Measurements from ENCODE around the gene RHBDL3.

DNA sequence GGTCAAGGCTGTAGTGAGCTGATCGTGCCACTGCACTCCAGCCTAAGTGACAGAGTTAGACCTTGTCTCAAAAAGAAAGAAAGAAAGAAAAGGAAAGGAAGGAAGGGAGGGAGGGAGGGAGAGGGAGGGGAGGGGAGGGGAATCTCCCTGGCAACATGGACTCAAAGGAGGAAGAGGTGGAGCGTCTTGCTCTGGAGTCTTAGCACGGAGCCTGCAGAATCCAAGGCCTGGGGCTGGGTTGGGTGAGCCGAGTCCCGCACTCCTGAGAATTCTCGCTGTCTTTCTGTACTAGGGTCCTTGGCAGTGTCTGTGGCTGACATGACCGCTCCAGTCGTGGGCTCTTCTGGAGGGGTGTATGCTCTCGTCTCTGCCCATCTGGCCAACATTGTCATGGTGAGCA, 39.4 kb downstream of the RHBDL3 start:
- TF ChIP-seq, protein P1, sequence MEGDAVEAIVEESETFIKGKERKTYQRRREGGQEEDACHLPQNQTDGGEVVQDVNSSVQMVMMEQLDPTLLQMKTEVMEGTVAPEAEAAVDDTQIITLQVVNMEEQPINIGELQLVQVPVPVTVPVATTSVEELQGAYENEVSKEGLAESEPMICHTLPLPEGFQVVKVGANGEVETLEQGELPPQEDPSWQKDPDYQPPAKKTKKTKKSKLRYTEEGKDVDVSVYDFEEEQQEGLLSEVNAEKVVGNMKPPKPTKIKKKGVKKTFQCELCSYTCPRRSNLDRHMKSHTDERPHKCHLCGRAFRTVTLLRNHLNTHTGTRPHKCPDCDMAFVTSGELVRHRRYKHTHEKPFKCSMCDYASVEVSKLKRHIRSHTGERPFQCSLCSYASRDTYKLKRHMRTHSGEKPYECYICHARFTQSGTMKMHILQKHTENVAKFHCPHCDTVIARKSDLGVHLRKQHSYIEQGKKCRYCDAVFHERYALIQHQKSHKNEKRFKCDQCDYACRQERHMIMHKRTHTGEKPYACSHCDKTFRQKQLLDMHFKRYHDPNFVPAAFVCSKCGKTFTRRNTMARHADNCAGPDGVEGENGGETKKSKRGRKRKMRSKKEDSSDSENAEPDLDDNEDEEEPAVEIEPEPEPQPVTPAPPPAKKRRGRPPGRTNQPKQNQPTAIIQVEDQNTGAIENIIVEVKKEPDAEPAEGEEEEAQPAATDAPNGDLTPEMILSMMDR (conservative IDR thresholded peaks at IDR 0.05; ENCODE audit: low read depth, low read length), result no peak
- no peak for TF ChIP-seq EZH2 (IDR thresholded peaks at IDR 0.05; ENCODE audit: low read length, unreplicated experiment)
- TF ChIP-seq EZH2phosphoT487 (IDR thresholded peaks at IDR 0.05; ENCODE audit: borderline replicate concordance, low read length), result no peak
